ENCODE measurements around the gene PIEZO2.

DNA sequence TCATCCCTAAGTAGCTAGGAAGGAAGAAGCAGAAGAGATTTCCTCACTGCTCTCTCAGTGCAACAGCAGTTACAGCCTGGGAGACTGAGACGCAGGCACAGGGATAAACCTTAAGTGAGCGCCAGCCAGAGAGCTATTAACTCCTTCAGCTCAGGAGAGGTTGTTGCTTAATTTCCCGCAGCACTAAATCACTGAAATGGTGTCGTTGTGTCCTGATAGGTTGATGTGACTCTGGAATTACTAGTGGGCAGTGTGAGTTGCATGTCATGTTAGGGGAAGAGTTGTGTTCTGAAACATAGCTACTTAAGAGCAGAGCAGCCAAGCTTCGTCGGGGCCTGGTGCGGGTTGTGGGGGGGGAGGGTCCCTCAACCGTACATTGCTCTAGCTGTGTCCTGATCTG lies 397.7 kb downstream of the PIEZO2 start:
- TF ChIP-seq POLR2A (IDR thresholded peaks at IDR 0.05), result no peak
- TF ChIP-seq CTCF (IDR thresholded peaks at IDR 0.05), result no peak

All from heart left ventricle (tissue), 13 donors.